Raji (cell line): Measurements from ENCODE around the gene POU5F2.

ENCODE experiments used
- POLR2A ChIP-seq: IDR thresholded peaks from 2 replicates; pipeline ENCODE4 v1.6.1; 2011; ENCODE audit warnings: low read depth, low read length, control low read depth; ENCODE audit not compliant: insufficient read depth

POU5F2 gene

DNA sequence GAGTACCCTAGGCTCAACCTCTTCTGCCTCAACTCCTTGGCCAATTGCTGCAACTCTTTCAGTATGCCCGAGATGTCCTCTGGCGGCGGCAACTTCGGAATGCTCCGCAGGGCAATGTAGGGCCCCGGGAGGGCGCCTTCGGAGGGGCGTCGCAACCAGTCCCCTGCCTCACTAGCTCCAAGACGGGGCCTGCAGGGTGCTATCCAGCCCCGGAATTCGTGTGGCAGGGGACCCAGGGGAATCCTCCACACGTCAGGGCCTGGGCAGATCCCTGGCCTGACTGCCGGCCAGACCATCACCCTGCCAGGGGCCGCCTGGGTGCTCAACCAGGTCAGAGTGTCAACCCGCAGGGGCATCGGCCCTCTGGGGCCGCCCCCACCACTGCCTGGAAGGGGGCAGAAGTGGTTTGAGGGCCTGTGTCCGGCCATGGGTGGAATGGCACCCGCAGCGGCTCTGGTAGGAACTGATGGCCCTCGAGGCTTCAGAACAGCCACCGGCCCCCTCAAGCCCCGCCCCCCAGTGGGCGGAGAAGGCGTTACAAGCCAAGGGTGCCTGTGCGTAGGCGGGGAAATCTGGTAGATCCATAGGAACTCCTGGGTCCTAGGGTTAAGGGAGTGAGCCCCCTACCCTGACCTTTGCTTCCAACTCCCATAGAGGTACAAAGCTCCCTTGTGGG is at the start of gene POU5F2:
Gene POU5F2, minus strand, starts transcription at position 465 of the 676 bp plus-strand sequence. Its CDS starts 37 bp downstream, at position 428.
- no peak for TF ChIP-seq POLR2A

GRCh38 chr5:93790401-93790800 is 49.0 kb upstream of the POU5F2 start:
- no peak for TF ChIP-seq POLR2A

DNA sequence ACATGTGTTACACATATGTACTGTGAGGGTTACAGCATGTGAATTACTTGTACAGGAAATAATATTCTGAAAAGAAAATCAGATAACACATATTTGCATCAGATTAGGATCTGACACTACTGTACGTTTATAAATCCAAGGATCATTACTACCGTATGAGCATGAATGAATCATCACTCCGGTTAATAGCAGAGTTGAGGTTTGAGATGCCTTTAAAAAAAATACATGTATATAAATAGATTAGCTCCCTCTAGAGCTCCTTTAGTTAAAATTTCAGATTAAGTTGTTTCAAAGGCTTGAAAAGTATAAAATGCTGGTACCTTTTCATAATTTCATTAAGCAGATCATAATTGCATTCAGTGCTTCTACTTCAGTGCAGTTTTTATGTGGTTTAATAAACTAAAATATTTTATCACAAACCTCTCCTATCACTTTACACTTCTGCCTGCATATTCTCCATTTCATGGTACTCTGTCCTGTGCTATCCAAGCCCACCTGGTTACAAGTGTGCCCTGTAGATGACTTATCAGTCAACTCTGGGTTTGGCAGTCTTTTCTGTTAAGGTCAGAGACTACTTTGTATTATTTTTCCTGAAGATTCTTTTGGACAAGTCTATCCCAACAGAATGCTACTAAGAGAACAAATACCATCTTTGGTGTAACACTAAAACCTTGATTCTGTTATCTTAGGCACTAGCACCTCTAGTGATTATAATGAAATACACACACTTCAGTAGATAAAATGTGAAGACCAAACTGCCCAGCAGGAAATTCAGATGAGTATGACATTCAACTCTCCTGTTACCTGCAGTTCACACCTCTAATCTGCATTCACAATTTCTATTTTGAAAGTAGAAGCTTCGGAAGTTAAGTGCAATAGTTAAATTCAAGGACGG is 48.0 kb upstream of the POU5F2 start:
- TF ChIP-seq POLR2A: no peak

DNA sequence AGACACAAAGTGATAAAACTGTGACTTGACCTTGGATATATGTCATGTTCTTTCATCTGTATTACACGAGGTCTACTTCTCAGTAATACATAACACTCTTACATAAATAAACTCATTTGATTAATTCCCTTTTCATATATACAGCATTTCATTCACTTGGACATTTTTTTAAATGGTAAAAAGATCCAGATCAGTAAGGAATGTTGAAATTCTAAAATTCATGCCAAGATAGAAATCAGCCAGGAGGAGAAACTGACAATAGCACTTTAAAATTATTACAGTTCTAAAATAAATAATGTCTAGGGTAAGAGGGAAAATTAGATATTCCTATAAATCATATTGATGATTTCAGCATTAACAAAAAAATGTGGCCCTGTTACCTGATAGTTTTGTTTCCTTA is 46.2 kb upstream of the POU5F2 start:
- no peak for TF ChIP-seq POLR2A

- no peak for TF ChIP-seq POLR2A
Measured at GRCh38 chr5:93785475-93785874, 44.1 kb upstream of the POU5F2 start.

DNA sequence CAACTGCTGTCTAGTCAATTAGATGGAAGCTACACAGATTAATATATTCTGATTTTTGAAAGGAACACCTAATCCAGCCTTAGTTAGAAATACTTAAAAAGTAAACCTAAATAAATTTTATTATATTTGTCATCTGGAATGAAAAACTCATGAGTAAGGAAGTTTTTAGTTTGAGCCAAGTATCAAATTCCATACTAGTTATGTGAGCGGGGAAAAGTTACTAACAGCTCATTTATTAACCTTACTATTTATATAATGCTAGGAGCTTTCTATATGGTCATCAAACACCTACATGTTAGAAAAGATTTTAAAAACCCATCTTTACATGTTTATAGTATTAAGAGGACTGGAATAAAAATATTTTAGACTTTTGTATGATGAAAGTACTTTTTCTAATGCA is 41.6 kb upstream of the POU5F2 start:
- no peak for TF ChIP-seq POLR2A

DNA sequence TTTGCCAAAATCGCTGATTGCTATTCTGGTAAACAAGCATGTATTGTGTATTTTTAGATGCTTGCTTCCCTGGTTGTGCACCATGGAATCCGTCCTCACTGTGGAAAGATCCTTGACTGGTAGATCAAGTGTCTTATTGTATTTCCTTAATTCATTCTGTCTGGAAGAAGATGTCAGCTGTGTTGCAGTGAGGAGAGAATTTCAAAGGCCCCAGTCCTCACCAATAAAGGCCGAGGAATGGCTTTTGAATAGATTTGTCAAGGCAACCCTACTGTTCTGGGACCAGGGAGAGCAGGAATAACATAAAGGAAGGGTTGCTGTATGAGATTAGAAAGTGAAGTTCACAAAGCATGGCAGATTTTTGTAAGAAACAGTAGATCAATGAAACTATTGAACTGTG is 36.2 kb upstream of the POU5F2 start:
- TF ChIP-seq POLR2A: no peak

DNA sequence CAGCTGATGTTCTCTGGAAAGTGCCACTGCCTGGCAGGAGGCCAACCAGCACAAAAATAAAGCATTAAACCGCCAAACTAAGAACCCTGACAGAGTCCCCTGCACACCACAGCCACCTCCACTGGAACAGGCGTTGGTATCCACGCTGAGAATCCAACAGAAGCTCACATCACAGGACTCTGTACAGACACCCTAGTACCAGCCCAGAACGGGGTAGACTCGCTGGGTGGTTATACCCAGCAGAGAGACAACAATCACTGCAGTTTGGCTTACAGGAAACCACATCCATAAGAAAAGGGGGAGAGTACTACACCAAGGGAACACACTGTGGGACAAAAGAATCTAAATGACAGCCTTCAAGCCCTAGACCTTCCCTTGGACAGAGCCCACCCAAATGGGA is 15.0 kb upstream of the POU5F2 start:
- TF ChIP-seq POLR2A: no peak

DNA sequence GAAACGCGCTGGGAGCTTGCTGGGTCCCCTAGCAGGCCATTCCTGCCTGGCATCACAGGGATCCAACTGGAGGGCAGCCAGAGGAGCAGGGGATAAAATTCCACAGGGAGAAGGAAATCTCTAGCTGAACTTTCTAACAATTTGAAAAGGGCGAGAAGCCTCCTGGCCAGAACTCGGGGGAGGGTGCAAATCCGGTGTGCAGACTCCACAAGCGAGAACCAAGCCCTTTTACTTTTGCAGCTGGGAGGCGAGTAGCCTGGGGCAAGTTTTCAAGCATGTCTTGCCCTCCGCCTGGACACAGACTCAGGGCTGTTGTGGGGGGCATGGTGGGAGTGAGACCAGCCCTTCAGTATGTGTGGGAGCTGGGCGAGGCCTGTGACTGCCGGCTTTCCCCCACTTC is 14.3 kb upstream of the POU5F2 start:
- no peak for TF ChIP-seq POLR2A

DNA sequence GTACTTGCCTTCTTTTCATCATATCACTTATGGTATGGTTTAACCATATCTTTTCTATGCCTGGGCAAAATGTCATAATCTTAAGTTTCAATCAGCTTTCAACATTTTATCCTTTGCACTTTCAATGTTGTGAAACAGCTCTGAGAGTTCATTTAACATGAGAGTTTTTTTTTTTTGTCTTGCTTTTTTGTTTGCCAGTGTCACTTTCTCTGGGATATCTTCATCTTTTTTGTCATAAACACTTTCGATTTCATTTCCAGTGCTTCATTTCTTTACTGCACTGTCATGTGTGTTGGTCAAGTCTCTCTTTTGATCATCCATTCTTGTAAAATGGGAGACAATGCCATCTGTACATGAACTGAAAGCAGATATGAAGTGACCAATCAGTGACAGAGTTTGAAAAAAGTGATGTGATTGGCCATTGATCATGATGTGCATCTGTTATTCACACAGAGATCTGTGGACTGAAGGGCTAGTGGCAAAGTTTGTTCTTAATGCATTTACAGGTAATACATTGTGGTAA is 7.5 kb upstream of the POU5F2 start:
- TF ChIP-seq POLR2A: no peak

DNA sequence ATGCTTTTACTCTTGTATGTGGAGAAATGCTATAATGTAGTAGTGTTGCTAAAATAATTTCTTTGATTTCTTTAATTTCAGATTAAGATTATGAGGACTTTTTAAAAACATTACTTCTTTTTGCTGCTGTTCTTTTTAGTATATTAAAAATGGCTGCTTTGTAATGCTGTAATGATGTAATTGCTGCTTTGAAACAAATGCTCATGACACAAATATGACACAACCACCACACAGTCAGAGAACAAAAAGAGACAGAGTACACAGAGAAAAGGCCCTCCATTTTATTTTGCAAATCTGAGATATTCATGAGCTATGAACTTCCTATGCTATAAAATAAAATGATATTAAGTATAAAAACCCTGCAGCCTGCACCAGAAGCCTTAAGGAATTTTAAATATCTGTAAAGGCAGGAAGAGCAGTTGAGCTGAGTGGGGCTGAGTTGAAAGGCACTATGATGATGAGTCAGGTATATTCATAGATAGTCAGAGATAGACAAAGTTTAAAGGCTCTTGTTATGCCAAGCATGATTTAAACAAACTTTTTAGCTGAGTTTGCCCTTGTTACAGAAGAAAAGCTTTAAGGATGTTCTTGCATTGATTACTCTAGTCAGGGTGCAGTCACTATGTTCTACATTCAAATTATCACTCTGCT is 5.1 kb upstream of the POU5F2 start:
- no peak for TF ChIP-seq POLR2A

GRCh38 chr5:93736284-93736683 is 5.1 kb downstream of the POU5F2 start:
- no peak for TF ChIP-seq POLR2A

DNA sequence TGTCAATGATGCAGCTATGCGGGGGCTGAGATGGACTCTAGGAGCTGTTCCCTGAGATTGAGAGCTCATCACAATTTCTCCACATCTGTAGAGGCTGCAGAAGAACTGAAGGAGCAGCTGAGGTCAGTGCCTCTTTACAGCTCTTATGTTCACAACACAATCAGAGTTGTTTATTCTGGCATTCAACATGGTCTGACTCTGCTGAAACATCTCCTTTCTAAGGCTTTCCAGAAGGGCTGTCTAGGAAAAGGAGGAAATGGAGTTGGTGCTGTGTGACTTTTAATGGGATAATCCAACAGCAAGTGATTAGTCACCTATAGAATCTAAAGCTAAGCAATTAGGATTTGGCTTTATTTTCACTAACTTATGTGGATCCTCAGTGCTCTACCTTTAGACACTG is 6.0 kb downstream of the POU5F2 start:
- no peak for TF ChIP-seq POLR2A

- no peak for TF ChIP-seq POLR2A
Measured at GRCh38 chr5:93731987-93732386, 9.4 kb downstream of the POU5F2 start.

GRCh38 chr5:93726595-93726994 is 14.8 kb downstream of the POU5F2 start:
- TF ChIP-seq POLR2A: no peak
